ENCODE data around the gene BRF1.

GRCh38 chr14:105328678-105329390, 28.0 kb upstream of the BRF1 start:
- no peak for TF ChIP-seq CTCF (IDR thresholded peaks at IDR 0.05)
- TF ChIP-seq EZH2 (IDR thresholded peaks at IDR 0.05): no peak
